Stimulated activated CD8-positive, alpha-beta memory T cell treated with anti-CD3 and anti-CD28 coated beads, Interleukin-4, amount 100 ng/mL, for 1 hour (primary cell): ENCODE data around the gene HAVCR1.
"Not testable (repeated sequence)": the region's sequence is repeated elsewhere in the genome, so short reads cannot be mapped to it uniquely, and the experiment has no call there.

ENCODE experiments used
- DNase-seq, 2 donors: peaks; one replicate each; pipeline ENCODE4 v3.0.0-alpha.2; 2020; ENCODE audit warnings: low read depth in 2 of 2, low spot score in 1 of 2

The HAVCR1 gene

GRCh38 chr5:157059093-157059539, at the start of gene HAVCR1:
Gene HAVCR1, minus strand, starts transcription at chr5:157059116. Its CDS starts 1,173 bp downstream, at chr5:157057943.
- no peak for DNase-seq

- no peak for DNase-seq
These were observed 48.6 kb upstream of the HAVCR1 start for GRCh38 chr5:157107508-157107907.

- no peak for DNase-seq
These were observed 47.9 kb upstream of the HAVCR1 start for GRCh38 chr5:157106630-157107461.

GRCh38 chr5:157100140-157100679, 41.3 kb upstream of the HAVCR1 start:
- no peak for DNase-seq

- DNase-seq = no peak
These were observed 29.6 kb upstream of the HAVCR1 start for GRCh38 chr5:157088342-157088990.

- no peak for DNase-seq
These were observed 27.9 kb upstream of the HAVCR1 start for GRCh38 chr5:157086751-157087359.

- no peak for DNase-seq
These were observed 27.0 kb upstream of the HAVCR1 start for GRCh38 chr5:157085930-157086329.

- DNase-seq = no peak
These were observed 21.4 kb upstream of the HAVCR1 start for GRCh38 chr5:157080286-157080685.

GRCh38 chr5:157076558-157076957, 17.6 kb upstream of the HAVCR1 start:
- DNase-seq = no peak

- no peak for DNase-seq
These were observed 13.6 kb upstream of the HAVCR1 start for GRCh38 chr5:157072508-157072907.

GRCh38 chr5:157069949-157070348, 11.0 kb upstream of the HAVCR1 start:
- DNase-seq = no peak

- DNase-seq = no peak
These were observed 9.9 kb upstream of the HAVCR1 start for GRCh38 chr5:157068785-157069184.

GRCh38 chr5:157068339-157068738, 9.4 kb upstream of the HAVCR1 start:
- no peak for DNase-seq

- no peak for DNase-seq
These were observed 8.1 kb upstream of the HAVCR1 start for GRCh38 chr5:157067005-157067404.

- no peak for DNase-seq
These were observed 7.2 kb upstream of the HAVCR1 start for GRCh38 chr5:157066080-157066479.

- DNase-seq = no peak
These were observed 5.0 kb upstream of the HAVCR1 start for GRCh38 chr5:157063776-157064430.

- DNase-seq = no peak
These were observed 975 bp upstream of the HAVCR1 start for GRCh38 chr5:157059891-157060290.

GRCh38 chr5:157057459-157058370, 1.2 kb downstream of the HAVCR1 start:
- no peak for DNase-seq

- not testable (repeated sequence) for DNase-seq
These were observed 2.1 kb downstream of the HAVCR1 start for GRCh38 chr5:157056848-157057247.

GRCh38 chr5:157051604-157052245, 7.2 kb downstream of the HAVCR1 start:
- DNase-seq = no peak
